CD14-positive monocyte (primary cell): ENCODE results near the gene HSD11B2. TPM values are rescaled to one million over a fixed set of nuclear protein-coding genes. Genes with fewer than 3 reads are reported as not detected.

Experiments
- DNase-seq, 3 donors: peaks; one replicate each; pipeline ENCODE4 v3.0.0-alpha.2; 2011 to 2022
- H2AFZ ChIP-seq: 2 replicates; pipeline ENCODE4 v1.6.0; 2012; ENCODE audit warnings: mild to moderate bottlenecking, low read depth, low read length, inconsistent platforms; ENCODE audit not compliant: insufficient read depth, poor library complexity, severe bottlenecking
- H3K27ac ChIP-seq, 2 donors: 1 replicate in 1 of 2; 2 replicates in 1 of 2; pipeline ENCODE4 v1.5.1; 2012 to 2013; ENCODE audit warnings: low read length in 2 of 2, control low read depth in 1 of 2, inconsistent platforms in 1 of 2, low read depth in 1 of 2, mild to moderate bottlenecking in 1 of 2
- H3K27me3 ChIP-seq, 2 donors: one replicate each; pipeline versions ENCODE4 v1.6.0 to v1.6.1; 2011 to 2013; ENCODE audit warnings: low read length in 2 of 2; ENCODE audit not compliant: control insufficient read depth in 2 of 2, insufficient read depth in 2 of 2
- H3K36me3 ChIP-seq, 2 donors: replicated peaks in 1 of 2; 1 replicate in 1 of 2; 2 replicates in 1 of 2; pipeline versions ENCODE4 v1.5.1 to v1.6.1; 2012 to 2013; ENCODE audit warnings: low read length in 2 of 2, control low read depth in 1 of 2, inconsistent platforms in 1 of 2, mild to moderate bottlenecking in 1 of 2; ENCODE audit not compliant: insufficient read depth in 2 of 2, control insufficient read depth in 1 of 2
- H3K4me1 ChIP-seq, 2 donors: 1 replicate in 1 of 2; 2 replicates in 1 of 2; pipeline versions ENCODE4 v1.5.1 to v1.6.1; 2012 to 2013; ENCODE audit warnings: low read length in 2 of 2, control low read depth in 1 of 2, inconsistent platforms in 1 of 2, mild to moderate bottlenecking in 1 of 2, moderate library complexity in 1 of 2; ENCODE audit not compliant: insufficient read depth in 2 of 2, control insufficient read depth in 1 of 2
- H3K4me2 ChIP-seq: replicated peaks from 2 replicates; pipeline ENCODE3; 2012; ENCODE audit warnings: low read length, moderate library complexity, mild to moderate bottlenecking; ENCODE audit not compliant: poor library complexity, severe bottlenecking; ENCODE audit errors: extremely low read depth
- H3K4me3 ChIP-seq, 3 experiments: fragments of 200-600 bp in 1 of 3; sonication (generic) in 1 of 3; replicated peaks in 1 of 3; 1 replicate in 2 of 3; 2 replicates in 1 of 3; pipeline ENCODE4 v1.5.1; 2011 to 2013; ENCODE audit warnings: low read length in 3 of 3, mild to moderate bottlenecking in 3 of 3, control low read depth in 2 of 3, low read depth in 2 of 3, inconsistent platforms in 1 of 3, moderate library complexity in 1 of 3
- H3K79me2 ChIP-seq: 2 replicates; pipeline ENCODE4 v1.6.0; 2012; ENCODE audit warnings: mild to moderate bottlenecking, control low read depth, inconsistent platforms, low read length, moderate library complexity; ENCODE audit not compliant: insufficient read depth
- H3K9ac ChIP-seq: 2 replicates; pipeline ENCODE4 v1.6.0; 2017; ENCODE audit warnings: low read length, mild to moderate bottlenecking; ENCODE audit not compliant: insufficient read depth, poor library complexity, severe bottlenecking
- H3K9me3 ChIP-seq, 2 donors: replicated peaks in 1 of 2; 1 replicate in 1 of 2; 2 replicates in 1 of 2; pipeline versions ENCODE4 v1.5.1 to v1.6.1; 2012 to 2013; ENCODE audit warnings: low read length in 2 of 2, control low read depth in 1 of 2; ENCODE audit not compliant: control insufficient read depth in 1 of 2, insufficient read depth in 1 of 2
- H4K20me1 ChIP-seq: 2 replicates; pipeline ENCODE4 v1.6.0; 2012; ENCODE audit warnings: mild to moderate bottlenecking, low read length, control low read depth, moderate library complexity; ENCODE audit not compliant: insufficient read depth
- H3K27ac Mint-ChIP-seq, 7 donors: one replicate each; pipeline ENCODE4 v1.8.0; 2020; ENCODE audit warnings: mild to moderate bottlenecking in 7 of 7, mixed read lengths in 7 of 7, moderate library complexity in 6 of 7, inconsistent platforms in 2 of 7
- H3K27me3 Mint-ChIP-seq, 3 donors: one replicate each; pipeline ENCODE4 v1.8.0; 2021 to 2022; ENCODE audit warnings: low read depth in 3 of 3, mild to moderate bottlenecking in 3 of 3, mixed read lengths in 3 of 3, moderate library complexity in 3 of 3, inconsistent platforms in 1 of 3
- H3K36me3 Mint-ChIP-seq, 2 donors: one replicate each; pipeline ENCODE4 v1.8.0; 2020; ENCODE audit warnings: mixed read lengths in 2 of 2, inconsistent platforms in 1 of 2, mild to moderate bottlenecking in 1 of 2
- H3K4me1 Mint-ChIP-seq: one replicate; pipeline ENCODE4 v1.8.0; 2020; ENCODE audit warnings: mild to moderate bottlenecking, mixed read lengths
- H3K4me3 Mint-ChIP-seq, 2 donors: one replicate each; pipeline ENCODE4 v1.8.0; 2020; ENCODE audit warnings: mild to moderate bottlenecking in 2 of 2, mixed read lengths in 2 of 2, moderate library complexity in 1 of 2
- H3K9me3 Mint-ChIP-seq, 7 donors: one replicate each; pipeline ENCODE4 v1.8.0; 2020 to 2022; ENCODE audit warnings: mixed read lengths in 7 of 7, mild to moderate bottlenecking in 6 of 7, moderate library complexity in 6 of 7, inconsistent platforms in 2 of 7
- CTCF ChIP-seq: fragments of 200-600 bp; IDR thresholded peaks from one replicate; pipeline ENCODE4 v1.8.0; 2022; ENCODE audit warnings: antibody characterized with exemption, mild to moderate bottlenecking
- WGBS: methylation state at CpG from one replicate; pipeline ENCODE4 v1.1.5; 2013; ENCODE audit warnings: missing lambda C conversion rate; ENCODE audit not compliant: insufficient coverage; 5-methylcytosine and 5-hydroxymethylcytosine counted together
- intact Hi-C, 2 donors: fragments of 100-400 bp; cut with micrococcal nuclease; formaldehyde crosslinking; loops; one replicate each; pipeline versions ENCODE4 v1.15.0 to v1.15.1; 2023
- polyA plus RNA-seq, 3 donors: library from polyadenylated mRNA; depleted of rRNA in 1 of 3; unstranded in 2 of 3; stranded (reverse) in 1 of 3; fragments of 300-500 nt in 2 of 3; fragments of >200 nt in 1 of 3; fragmentation: Illumina TruSeq in 2 of 3; gene quantifications; 1 replicate in 2 of 3; 2 replicates in 1 of 3; pipeline ENCODE4 v1.2.3, GENCODE V29; 2012 to 2021

Gene HSD11B2
- polyA plus RNA-seq, 3 donors, result not detected

DNA sequence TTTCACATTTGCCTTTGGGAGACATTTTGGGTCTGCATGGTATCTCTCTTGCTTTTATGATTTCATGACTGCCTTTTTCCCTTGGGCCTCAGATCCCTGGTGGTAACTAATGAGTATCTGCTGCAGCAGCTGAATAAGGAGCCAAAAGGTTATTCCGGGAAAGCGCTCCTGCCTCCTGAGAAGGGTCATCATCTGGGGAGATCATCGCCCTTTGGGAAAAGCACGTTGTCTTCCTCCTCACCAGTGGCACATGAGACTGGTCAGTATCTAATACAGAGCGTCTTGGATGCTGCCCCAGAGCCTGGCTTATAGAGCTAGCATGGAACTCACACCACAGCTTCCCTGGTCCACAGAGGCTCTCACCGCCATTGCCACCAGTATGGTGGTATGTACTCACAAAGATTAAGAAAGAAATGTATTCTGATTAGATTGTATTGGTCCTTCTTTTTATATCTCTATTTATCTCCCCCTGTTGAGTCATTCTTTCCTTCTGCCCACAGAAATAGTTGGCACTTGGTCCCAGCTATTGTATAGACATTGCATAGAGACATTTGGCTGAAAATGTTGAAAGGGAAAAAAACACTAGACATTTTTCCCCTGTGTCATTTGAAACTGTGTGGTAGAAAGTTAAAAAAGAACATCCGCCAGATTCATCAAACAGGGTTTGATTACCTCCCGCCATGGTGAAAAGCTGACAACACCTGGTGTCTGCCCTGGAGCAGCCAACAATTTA lies 46.0 kb upstream of the HSD11B2 start:
- no peak overlapping the region for H3K4me3 Mint-ChIP-seq
- intact Hi-C loops, result no loop called here
- H3K4me3 ChIP-seq, result no peak overlapping the region
- H3K36me3 ChIP-seq, result no peaks in the 10 kb centered on the region
- H3K27me3 Mint-ChIP-seq, result peaks cover 5 to 15% (median 14%) of the 10 kb centered on the region in 3 donors
- no peak overlapping the region for H3K27ac ChIP-seq
- H3K9me3 ChIP-seq, result no peaks in the 10 kb centered on the region
- no peak overlapping the region for H3K9ac ChIP-seq
- no peaks in the 10 kb centered on the region for H3K79me2 ChIP-seq
- no peak overlapping the region for H2AFZ ChIP-seq
- WGBS, result 100% methylated on average over 7 of the region's 8 CpGs
- H3K4me2 ChIP-seq, result no peak overlapping the region
- H3K4me1 Mint-ChIP-seq, result peaks cover 12% of the 10 kb centered on the region
- peaks cover 9% of the 10 kb centered on the region in 2 donors for H3K4me1 ChIP-seq
- no peak overlapping the region for H3K27ac Mint-ChIP-seq
- H3K27me3 ChIP-seq, result no peaks in the 10 kb centered on the region
- H3K36me3 Mint-ChIP-seq, result peaks cover 12 to 17% of the 10 kb centered on the region in 2 donors
- peaks cover 14% of the 10 kb centered on the region for H4K20me1 ChIP-seq
- no peak for DNase-seq
- no peak for TF ChIP-seq CTCF
- no peaks in the 10 kb centered on the region for H3K9me3 Mint-ChIP-seq

DNA sequence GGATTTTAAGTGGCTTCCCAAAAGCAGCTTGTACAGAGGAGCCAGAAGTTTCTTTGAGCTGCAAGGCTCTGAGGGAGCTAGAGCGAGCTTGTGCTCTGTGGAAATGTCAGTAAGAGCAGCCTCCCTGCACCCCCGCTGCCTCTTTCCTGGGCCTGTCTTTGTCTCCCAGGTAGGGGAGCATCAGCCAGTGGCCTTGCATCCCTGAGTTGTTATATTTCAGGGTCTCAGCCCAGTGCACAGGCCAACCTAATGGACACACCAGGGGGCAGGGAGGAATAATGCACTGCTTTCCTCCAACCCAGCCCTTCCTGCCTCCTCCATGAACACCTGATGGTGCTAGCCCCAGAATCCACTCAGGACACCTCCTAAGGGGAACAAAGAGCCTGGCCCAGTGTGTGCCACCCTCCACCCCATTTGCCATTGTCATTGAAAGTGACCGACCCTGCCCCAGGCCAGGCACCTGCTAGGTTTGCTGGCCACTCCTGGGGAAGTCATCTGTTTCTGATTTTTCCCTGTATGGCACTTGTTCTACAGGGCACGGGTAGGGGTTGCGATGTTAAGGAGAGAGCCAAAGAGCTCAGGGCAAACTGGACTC lies 44.0 kb upstream of the HSD11B2 start:
- Histone ChIP-seq H3K4me1 (peaks cover 29% of the 10 kb centered on the region in 2 donors), H2AFZ (no peak overlapping the region), H3K4me2 (no peak overlapping the region), H3K79me2 (no peaks in the 10 kb centered on the region), H3K9ac (no peak overlapping the region), H3K4me3 (no peak overlapping the region), H3K36me3 (no peaks in the 10 kb centered on the region), H3K27me3 (no peaks in the 10 kb centered on the region), H3K27ac (no peak overlapping the region), H3K9me3 (no peaks in the 10 kb centered on the region), H4K20me1 (peaks cover 33% of the 10 kb centered on the region)
- H3K27me3 Mint-ChIP-seq, result peaks cover 8 to 21% (median 15%) of the 10 kb centered on the region in 3 donors
- intact Hi-C loops, result no loop called here
- no peak for TF ChIP-seq CTCF
- H3K27ac Mint-ChIP-seq, result no peak overlapping the region
- peaks cover 32% of the 10 kb centered on the region for H3K4me1 Mint-ChIP-seq
- no peaks in the 10 kb centered on the region for H3K9me3 Mint-ChIP-seq
- WGBS, result 96% methylated on average over 5 of the region's 5 CpGs
- H3K4me3 Mint-ChIP-seq, result no peak overlapping the region
- peaks cover 12 to 20% of the 10 kb centered on the region in 2 donors for H3K36me3 Mint-ChIP-seq
- DNase-seq, result no peak
